Measurements from ENCODE around the gene KAZN. TPM values are rescaled to one million over a fixed set of nuclear protein-coding genes. Genes with fewer than 3 reads are reported as not detected.

The KAZN gene
- total and polyA plus RNA-seq, 2 donors (not counting 1 experiment from before 2014, with no cell fraction given), result 3.4 to 5.0 TPM

- Histone ChIP-seq H3K79me2 (ENCODE audit: control insufficient read depth, insufficient read depth, low read length) (no peaks in the 10 kb centered on the region), H4K20me1 (ENCODE audit: control insufficient read depth, extremely low read depth, insufficient read depth, low read length) (no peaks in the 10 kb centered on the region), H3K27ac (ENCODE audit: insufficient read depth, low read length) (no peak overlapping the region), H3K36me3 (ENCODE audit: control insufficient read depth, insufficient read depth, low read length) (no peaks in the 10 kb centered on the region), H2AFZ (ENCODE audit: low read length) (no peak overlapping the region), H3K4me2 (ENCODE audit: extremely low read depth, insufficient read depth, low read length) (no peak overlapping the region), H3K27me3 (ENCODE audit: control insufficient read depth, insufficient read depth, low read length) (no peaks in the 10 kb centered on the region), H3K4me3 (replicated peaks in 1 of 4; ENCODE audit: control extremely low read depth in 1 of 4, insufficient read depth in 1 of 4, low read depth in 3 of 4, low read length in 4 of 4) (no peak overlapping the region), H3K9ac (ENCODE audit: insufficient read depth, low read length) (no peak overlapping the region), H3K9me3 (ENCODE audit: control insufficient read depth, insufficient read depth, low read depth, low read length) (no peaks in the 10 kb centered on the region), H3K4me1 (ENCODE audit: control insufficient read depth, extremely low read depth, insufficient read depth, low read length) (peaks cover 7% of the 10 kb centered on the region)
- DNase-seq (ENCODE audit: low read depth in 2 of 2), result no peak
- no peak for TF ChIP-seq EZH2 (IDR thresholded peaks at IDR 0.05; ENCODE audit: low read length, missing control alignments)
- TF ChIP-seq CTCF (conservative IDR thresholded peaks at IDR 0.05 in 1 of 2, IDR thresholded peaks at IDR 0.05 in 1 of 2; ENCODE audit: low read depth in 1 of 2, low read length in 2 of 2), result no peak
Observed at GRCh38 chr1:14824314-14824915, 225.9 kb downstream of the KAZN start.

GRCh38 chr1:14825396-14825795 lies 226.9 kb downstream of the KAZN start:
- H4K20me1 ChIP-seq (ENCODE audit: control insufficient read depth, extremely low read depth, insufficient read depth, low read length), result no peaks in the 10 kb centered on the region
- H3K36me3 ChIP-seq (ENCODE audit: control insufficient read depth, insufficient read depth, low read length), result no peaks in the 10 kb centered on the region
- H3K4me1 ChIP-seq (ENCODE audit: control insufficient read depth, extremely low read depth, insufficient read depth, low read length), result peaks cover 7% of the 10 kb centered on the region
- H3K9ac ChIP-seq (ENCODE audit: insufficient read depth, low read length), result no peak overlapping the region
- H2AFZ ChIP-seq (ENCODE audit: low read length), result no peak overlapping the region
- no peaks in the 10 kb centered on the region for H3K9me3 ChIP-seq (ENCODE audit: control insufficient read depth, insufficient read depth, low read depth, low read length)
- DNase-seq (ENCODE audit: low read depth in 2 of 2), result no peak
- H3K4me2 ChIP-seq (ENCODE audit: extremely low read depth, insufficient read depth, low read length), result no peak overlapping the region
- no peaks in the 10 kb centered on the region for H3K79me2 ChIP-seq (ENCODE audit: control insufficient read depth, insufficient read depth, low read length)
- H3K27ac ChIP-seq (ENCODE audit: insufficient read depth, low read length), result no peak overlapping the region
- no peak for TF ChIP-seq CTCF (conservative IDR thresholded peaks at IDR 0.05 in 1 of 2, IDR thresholded peaks at IDR 0.05 in 1 of 2; ENCODE audit: low read depth in 1 of 2, low read length in 2 of 2)
- no peak for TF ChIP-seq EZH2 (IDR thresholded peaks at IDR 0.05; ENCODE audit: low read length, missing control alignments)
- no peak overlapping the region for H3K4me3 ChIP-seq (replicated peaks in 1 of 4; ENCODE audit: control extremely low read depth in 1 of 4, insufficient read depth in 1 of 4, low read depth in 3 of 4, low read length in 4 of 4)
- no peaks in the 10 kb centered on the region for H3K27me3 ChIP-seq (ENCODE audit: control insufficient read depth, insufficient read depth, low read length)

GRCh38 chr1:14826172-14826636 lies 227.7 kb downstream of the KAZN start:
- H3K9me3 ChIP-seq (ENCODE audit: control insufficient read depth, insufficient read depth, low read depth, low read length), result no peaks in the 10 kb centered on the region
- no peak overlapping the region for H3K27ac ChIP-seq (ENCODE audit: insufficient read depth, low read length)
- H3K4me1 ChIP-seq (ENCODE audit: control insufficient read depth, extremely low read depth, insufficient read depth, low read length), result peaks cover 7% of the 10 kb centered on the region
- peak; percentile 86 to 96 for DNase-seq (ENCODE audit: low read depth in 2 of 2)
- H3K27me3 ChIP-seq (ENCODE audit: control insufficient read depth, insufficient read depth, low read length), result no peaks in the 10 kb centered on the region
- no peak overlapping the region for H3K4me2 ChIP-seq (ENCODE audit: extremely low read depth, insufficient read depth, low read length)
- no peak overlapping the region for H2AFZ ChIP-seq (ENCODE audit: low read length)
- TF ChIP-seq CTCF (conservative IDR thresholded peaks at IDR 0.05 in 1 of 2, IDR thresholded peaks at IDR 0.05 in 1 of 2; ENCODE audit: low read depth in 1 of 2, low read length in 2 of 2) (peak in 1 of 2 donors; percentile 40), EZH2 (IDR thresholded peaks at IDR 0.05; ENCODE audit: low read length, missing control alignments) (no peak)
- no peaks in the 10 kb centered on the region for H4K20me1 ChIP-seq (ENCODE audit: control insufficient read depth, extremely low read depth, insufficient read depth, low read length)
- no peak overlapping the region for H3K4me3 ChIP-seq (replicated peaks in 1 of 4; ENCODE audit: control extremely low read depth in 1 of 4, insufficient read depth in 1 of 4, low read depth in 3 of 4, low read length in 4 of 4)
- no peaks in the 10 kb centered on the region for H3K79me2 ChIP-seq (ENCODE audit: control insufficient read depth, insufficient read depth, low read length)
- H3K9ac ChIP-seq (ENCODE audit: insufficient read depth, low read length), result no peak overlapping the region
- no peaks in the 10 kb centered on the region for H3K36me3 ChIP-seq (ENCODE audit: control insufficient read depth, insufficient read depth, low read length)

All from fibroblast of lung (primary cell).